Right lobe of liver (tissue), 6 donors: ENCODE results near the gene RAB5IF. TPM values are rescaled to one million over a fixed set of nuclear protein-coding genes. Genes with fewer than 3 reads are reported as not detected.

Source experiments
- ATAC-seq, 4 donors: fragments of 200-7000 bp; cut with Tn5 transposase; one replicate each; pipeline ENCODE4 v1.9.1; 2020; ENCODE audit warnings: mild to moderate bottlenecking in 4 of 4, moderate library complexity in 4 of 4
- DNase-seq, 3 donors: peaks; one replicate each; pipeline ENCODE4 v3.0.0-alpha.2; 2020
- H3K27ac ChIP-seq, 3 donors: fragments of 200-600 bp; one replicate each; pipeline ENCODE4 v1.8.0; 2022
- H3K27me3 ChIP-seq, 2 donors: fragments of 200-600 bp; one replicate each; pipeline ENCODE4 v1.8.0; 2022
- H3K36me3 ChIP-seq, 4 donors: fragments of 200-600 bp; sonication (generic) in 1 of 4; one replicate each; pipeline versions ENCODE4 v1.5.1 to v1.8.0; 2017 to 2022; ENCODE audit warnings: control low read depth in 1 of 4
- H3K4me1 ChIP-seq, 4 donors: fragments of 200-600 bp; sonication (generic) in 1 of 4; one replicate each; pipeline versions ENCODE4 v1.5.1 to v1.8.0; 2017 to 2022; ENCODE audit warnings: control low read depth in 1 of 4
- H3K4me3 ChIP-seq, 3 donors: fragments of 200-600 bp; one replicate each; pipeline ENCODE4 v1.8.0; 2022
- H3K9me3 ChIP-seq, 4 donors: fragments of 200-600 bp; sonication (generic) in 1 of 4; one replicate each; pipeline versions ENCODE4 v1.5.1 to v1.8.0; 2017 to 2022; ENCODE audit warnings: control low read depth in 1 of 4
- POLR2A ChIP-seq: fragments of 450-650 bp; IDR thresholded peaks from one replicate; pipeline ENCODE4 v1.6.1; 2017; ENCODE audit warnings: antibody characterized with exemption, mild to moderate bottlenecking
- WGBS: methylation state at CpG from one replicate; pipeline ENCODE4 v1.1.6; 2018; ENCODE audit warnings: low coverage, low lambda C conversion rate; ENCODE audit not compliant: insufficient coverage; ENCODE audit errors: missing lambda C conversion rate; 5-methylcytosine and 5-hydroxymethylcytosine counted together
- intact Hi-C, 2 donors: fragments of 100-400 bp; cut with DNase I; formaldehyde crosslinking; loops; one replicate each; pipeline versions ENCODE4 v1.11.2 to v1.14.1; 2022
- total RNA-seq, 6 experiments: library from RNA; depleted of rRNA in 2 of 6; stranded (reverse); fragments of >200 nt in 2 of 6; fragmentation: NEBNext Ultra II Directional in 3 of 6; extraction: Animal tissue kit (Norgen Biotek cat#: 25700) in 3 of 6; gene quantifications; one replicate each; pipeline versions ENCODE4 v1.1.0 to v1.2.4, GENCODE V29; 2016 to 2023
- TF ChIP-seq, protein P1 (sequence below), 4 donors: fragments of 200-600 bp in 3 of 4; fragments of 450-650 bp in 1 of 4; IDR thresholded peaks; one replicate each; pipeline versions ENCODE4 v1.5.1 to v1.8.0; 2016 to 2022; ENCODE audit warnings: antibody characterized with exemption in 4 of 4, mild to moderate bottlenecking in 2 of 4
- donor health status: DM: no; HTN: yes; CAD: no.
- donor health status: DM: no; HTN: no; CAD: no.
- donor health status: DM: no; HTN: no; CAD: no.
- donor health status: DM: no; HTN: yes; CAD: no.
- donor health status: DM: no; HTN: yes; CAD: no.

Gene RAB5IF
- total RNA-seq, 6 experiments from 2014 or later: 78.1 to 232 (median 125) TPM

DNA sequence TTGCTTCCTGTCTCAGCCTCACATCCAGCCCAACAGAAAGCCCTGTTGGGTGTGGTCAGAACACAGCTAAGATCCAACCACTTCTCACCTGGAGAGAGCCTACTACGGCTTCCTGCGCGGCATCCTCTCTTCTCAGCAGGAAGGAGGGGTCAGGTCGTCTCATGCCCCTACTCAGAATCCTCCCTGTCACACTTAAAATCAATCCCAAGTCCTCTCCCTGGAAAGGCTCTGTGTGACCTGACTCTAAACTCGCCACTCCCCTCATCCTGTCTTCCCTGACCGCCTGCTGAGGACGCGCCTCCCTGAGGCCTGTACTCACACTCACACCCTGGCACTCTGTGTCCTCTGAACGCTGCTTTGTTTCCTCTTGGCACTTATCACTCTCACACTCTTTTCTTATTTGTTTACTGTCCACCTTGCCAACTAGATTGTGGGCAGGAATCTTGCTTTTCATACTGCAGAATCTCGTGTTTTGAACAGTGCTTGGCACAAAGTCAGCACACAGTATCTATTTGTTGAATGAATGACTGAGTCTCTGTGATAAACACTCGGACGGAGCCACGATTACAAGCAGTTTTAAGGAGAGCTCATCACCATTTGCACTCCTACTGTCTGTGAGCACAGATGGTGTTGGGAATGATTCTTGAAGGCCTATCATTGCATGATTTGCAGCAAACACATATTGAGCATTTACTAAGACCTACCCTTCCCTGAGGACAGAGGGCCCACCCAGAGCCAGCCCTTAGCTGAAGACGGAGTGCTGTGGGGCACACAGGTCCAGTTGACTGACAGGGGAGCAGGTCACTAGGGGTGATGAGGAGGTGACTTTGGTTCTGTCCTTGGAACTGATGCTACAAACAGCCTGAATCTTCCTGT is 18.7 kb downstream of the RAB5IF start:
- peak in 1 of 3 donors; percentile 33 for DNase-seq

DNA sequence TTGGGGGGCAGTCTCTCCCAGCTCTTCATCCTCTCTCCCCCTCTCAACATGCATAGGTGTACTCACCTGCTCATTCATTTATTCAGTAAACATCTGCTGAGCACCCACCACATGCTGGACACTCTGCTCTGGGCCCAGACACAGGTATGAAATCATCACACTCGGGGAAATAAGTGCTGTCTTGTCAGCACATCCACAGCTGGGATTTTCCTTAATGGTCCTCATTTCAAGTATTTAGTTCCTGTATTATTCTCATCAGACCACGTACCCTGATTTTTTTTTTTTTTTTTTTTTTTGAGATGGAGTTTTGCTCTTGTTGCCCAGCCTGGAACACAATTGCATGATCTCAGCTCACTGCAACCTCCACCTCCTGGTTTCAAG is 19.4 kb downstream of the RAB5IF start:
- TF ChIP-seq POLR2A: no peak
- TF ChIP-seq, protein P1, sequence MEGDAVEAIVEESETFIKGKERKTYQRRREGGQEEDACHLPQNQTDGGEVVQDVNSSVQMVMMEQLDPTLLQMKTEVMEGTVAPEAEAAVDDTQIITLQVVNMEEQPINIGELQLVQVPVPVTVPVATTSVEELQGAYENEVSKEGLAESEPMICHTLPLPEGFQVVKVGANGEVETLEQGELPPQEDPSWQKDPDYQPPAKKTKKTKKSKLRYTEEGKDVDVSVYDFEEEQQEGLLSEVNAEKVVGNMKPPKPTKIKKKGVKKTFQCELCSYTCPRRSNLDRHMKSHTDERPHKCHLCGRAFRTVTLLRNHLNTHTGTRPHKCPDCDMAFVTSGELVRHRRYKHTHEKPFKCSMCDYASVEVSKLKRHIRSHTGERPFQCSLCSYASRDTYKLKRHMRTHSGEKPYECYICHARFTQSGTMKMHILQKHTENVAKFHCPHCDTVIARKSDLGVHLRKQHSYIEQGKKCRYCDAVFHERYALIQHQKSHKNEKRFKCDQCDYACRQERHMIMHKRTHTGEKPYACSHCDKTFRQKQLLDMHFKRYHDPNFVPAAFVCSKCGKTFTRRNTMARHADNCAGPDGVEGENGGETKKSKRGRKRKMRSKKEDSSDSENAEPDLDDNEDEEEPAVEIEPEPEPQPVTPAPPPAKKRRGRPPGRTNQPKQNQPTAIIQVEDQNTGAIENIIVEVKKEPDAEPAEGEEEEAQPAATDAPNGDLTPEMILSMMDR (IDR thresholded peaks at IDR 0.05): no peak
- ATAC-seq: no peak
- no peak overlapping the region for H3K4me3 ChIP-seq
- no peaks in the 10 kb centered on the region for H3K36me3 ChIP-seq
- H3K4me1 ChIP-seq: no peaks in the 10 kb centered on the region
- intact Hi-C loops: no loop called here
- H3K27me3 ChIP-seq: no peaks in the 10 kb centered on the region
- no peaks in the 10 kb centered on the region for H3K9me3 ChIP-seq
- no peak for DNase-seq
- WGBS: 100% methylated on average over 1 of the region's 2 CpGs
- H3K27ac ChIP-seq: no peak overlapping the region

More for the DNA sequence above, 18.7 kb downstream of the RAB5IF start:
- WGBS: 17% methylated on average over 9 of the region's 14 CpGs
- Histone ChIP-seq H3K9me3 (no peaks in the 10 kb centered on the region), H3K4me3 (no peak overlapping the region), H3K27ac (no peak overlapping the region), H3K27me3 (no peaks in the 10 kb centered on the region), H3K4me1 (no peaks in the 10 kb centered on the region), H3K36me3 (no peaks in the 10 kb centered on the region)
- no peak for TF ChIP-seq POLR2A
- intact Hi-C loops: no loop called here
- ATAC-seq: peak; percentile 71 to 95 (median 80)

DNA sequence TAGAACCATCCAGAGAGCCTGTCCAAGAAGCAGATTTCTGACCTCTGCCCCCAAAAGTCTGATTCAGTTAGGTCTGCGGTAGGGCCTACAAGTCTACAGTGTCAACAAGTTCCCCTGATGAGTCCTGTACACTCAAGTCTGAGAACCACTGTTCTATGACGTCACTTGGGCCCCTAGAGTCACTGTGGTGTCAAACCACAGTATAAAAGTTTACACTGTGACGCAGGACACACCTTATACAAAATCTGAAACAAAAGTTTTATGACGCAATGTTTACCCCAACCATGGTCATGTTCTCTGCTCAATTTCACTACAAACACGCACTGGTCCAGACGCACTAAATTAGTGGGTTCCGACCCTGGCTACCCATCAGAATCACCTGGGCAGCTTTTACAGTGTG is 22.5 kb downstream of the RAB5IF start:
- no peak for TF ChIP-seq POLR2A
- TF ChIP-seq, protein P1 (IDR thresholded peaks at IDR 0.05): no peak
- Histone ChIP-seq H3K4me1 (no peaks in the 10 kb centered on the region), H3K27ac (no peak overlapping the region), H3K4me3 (no peak overlapping the region), H3K27me3 (no peaks in the 10 kb centered on the region), H3K36me3 (no peaks in the 10 kb centered on the region), H3K9me3 (no peaks in the 10 kb centered on the region)
- 82% methylated on average over 7 of the region's 7 CpGs for WGBS
- DNase-seq: no peak
- no peak for ATAC-seq
- intact Hi-C loops: no loop called here

DNA sequence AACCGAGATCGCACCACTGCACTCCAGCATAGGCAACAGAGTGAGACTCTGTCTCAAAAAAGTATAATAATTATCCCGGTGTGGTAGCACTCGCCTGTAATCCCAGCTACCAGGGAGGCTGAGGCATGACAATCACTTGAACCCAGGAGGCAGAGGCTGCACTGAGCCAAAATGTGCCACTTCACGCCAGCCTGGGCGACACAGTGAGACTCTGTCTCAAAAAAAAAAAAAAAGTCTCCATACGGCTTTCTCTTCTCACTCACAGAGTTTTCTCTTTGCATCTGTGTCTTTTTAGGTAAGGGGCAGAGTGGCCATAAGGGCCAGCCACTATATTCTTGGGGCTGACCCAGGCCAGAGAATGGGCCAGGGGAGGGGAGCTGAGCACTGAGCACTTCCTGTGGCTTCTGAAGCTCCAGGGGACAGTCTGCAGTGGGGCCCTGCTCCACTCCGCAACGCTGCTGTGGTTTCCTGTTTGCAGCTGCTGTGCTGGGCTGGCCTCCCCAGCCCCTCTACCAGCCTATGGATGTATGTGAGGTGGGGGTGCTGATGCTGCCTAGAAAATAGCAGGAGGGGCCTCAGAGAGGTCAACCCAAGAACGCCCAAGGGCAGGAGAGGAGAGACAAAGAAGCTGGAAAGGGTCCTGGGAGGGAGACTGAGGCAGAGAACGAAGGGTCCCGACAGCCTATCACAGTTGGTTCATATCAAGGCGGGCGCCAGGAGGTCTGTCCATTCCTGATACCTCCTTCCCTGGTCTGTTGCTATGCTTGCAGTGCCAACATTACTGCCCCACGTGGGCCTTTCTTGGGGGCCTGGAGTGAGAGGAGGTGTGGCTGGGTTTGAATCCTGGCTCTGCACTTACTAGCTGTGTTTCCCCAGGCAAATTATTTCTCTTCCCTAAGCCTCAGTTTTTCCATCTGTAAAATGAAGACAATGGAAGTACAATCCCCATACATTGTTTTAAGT is 24.4 kb downstream of the RAB5IF start:
- intact Hi-C loops: no loop called here
- H3K27ac ChIP-seq: no peak overlapping the region
- H3K4me1 ChIP-seq: no peaks in the 10 kb centered on the region
- no peak overlapping the region for H3K4me3 ChIP-seq
- TF ChIP-seq, protein P1 (IDR thresholded peaks at IDR 0.05): no peak
- no peak for TF ChIP-seq POLR2A
- no peaks in the 10 kb centered on the region for H3K36me3 ChIP-seq
- H3K27me3 ChIP-seq: no peaks in the 10 kb centered on the region
- whole genome bisulfite sequencing: 80% methylated on average over 3 of the region's 15 CpGs
- no peaks in the 10 kb centered on the region for H3K9me3 ChIP-seq
- ATAC-seq (peak; percentile 26 to 55 (median 42)), DNase-seq (no peak)
